A673 (cell line): ENCODE data around the gene RC3H1.

Experiments
- EZH2 ChIP-seq: fragments of 200-600 bp; sonication (generic); IDR thresholded peaks from 2 replicates; pipeline ENCODE4 v1.6.1; 2017; ENCODE audit warnings: borderline replicate concordance, low read depth, mild to moderate bottlenecking, mixed read lengths, antibody characterized with exemption, low read length; ENCODE audit not compliant: poor library complexity, severe bottlenecking
- TF ChIP-seq, protein P1 (sequence below): fragments of 300-800, 200-600 bp; sonication (generic); conservative IDR thresholded peaks from 2 replicates; pipeline ENCODE4 v1.5.1; 2017; ENCODE audit warnings: low read depth, mild to moderate bottlenecking, antibody characterized with exemption, low read length, moderate library complexity, mixed read lengths

DNA sequence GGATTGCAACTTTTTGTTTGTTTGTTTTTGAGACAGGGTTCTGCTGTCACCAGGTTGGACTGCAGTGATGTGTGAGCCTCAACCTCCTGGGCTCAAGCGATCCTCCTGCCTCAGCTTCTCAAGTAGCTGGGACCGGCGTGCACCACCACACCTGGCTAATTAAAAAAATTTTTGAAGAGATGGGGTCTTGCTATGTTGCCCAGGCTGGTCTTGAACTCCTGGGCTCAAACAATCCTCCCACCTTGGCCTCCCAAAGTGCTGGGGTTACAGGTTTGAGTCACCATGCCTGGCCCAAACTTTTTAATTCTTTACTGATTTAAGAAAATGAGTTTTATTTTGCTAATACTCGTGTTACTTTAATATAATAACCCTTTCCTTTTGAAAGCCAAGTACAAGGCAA, 73.6 kb downstream of the RC3H1 start:
- TF ChIP-seq, protein P1, sequence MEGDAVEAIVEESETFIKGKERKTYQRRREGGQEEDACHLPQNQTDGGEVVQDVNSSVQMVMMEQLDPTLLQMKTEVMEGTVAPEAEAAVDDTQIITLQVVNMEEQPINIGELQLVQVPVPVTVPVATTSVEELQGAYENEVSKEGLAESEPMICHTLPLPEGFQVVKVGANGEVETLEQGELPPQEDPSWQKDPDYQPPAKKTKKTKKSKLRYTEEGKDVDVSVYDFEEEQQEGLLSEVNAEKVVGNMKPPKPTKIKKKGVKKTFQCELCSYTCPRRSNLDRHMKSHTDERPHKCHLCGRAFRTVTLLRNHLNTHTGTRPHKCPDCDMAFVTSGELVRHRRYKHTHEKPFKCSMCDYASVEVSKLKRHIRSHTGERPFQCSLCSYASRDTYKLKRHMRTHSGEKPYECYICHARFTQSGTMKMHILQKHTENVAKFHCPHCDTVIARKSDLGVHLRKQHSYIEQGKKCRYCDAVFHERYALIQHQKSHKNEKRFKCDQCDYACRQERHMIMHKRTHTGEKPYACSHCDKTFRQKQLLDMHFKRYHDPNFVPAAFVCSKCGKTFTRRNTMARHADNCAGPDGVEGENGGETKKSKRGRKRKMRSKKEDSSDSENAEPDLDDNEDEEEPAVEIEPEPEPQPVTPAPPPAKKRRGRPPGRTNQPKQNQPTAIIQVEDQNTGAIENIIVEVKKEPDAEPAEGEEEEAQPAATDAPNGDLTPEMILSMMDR, result no peak
- TF ChIP-seq EZH2, result no peak
